ENCODE results near the gene KAZN. TPM values are rescaled to one million over a fixed set of nuclear protein-coding genes. Genes with fewer than 3 reads are reported as not detected.

KAZN gene
- total and polyA plus RNA-seq, 9 donors, result 10.1 to 56.4 (median 27.9) TPM

DNA sequence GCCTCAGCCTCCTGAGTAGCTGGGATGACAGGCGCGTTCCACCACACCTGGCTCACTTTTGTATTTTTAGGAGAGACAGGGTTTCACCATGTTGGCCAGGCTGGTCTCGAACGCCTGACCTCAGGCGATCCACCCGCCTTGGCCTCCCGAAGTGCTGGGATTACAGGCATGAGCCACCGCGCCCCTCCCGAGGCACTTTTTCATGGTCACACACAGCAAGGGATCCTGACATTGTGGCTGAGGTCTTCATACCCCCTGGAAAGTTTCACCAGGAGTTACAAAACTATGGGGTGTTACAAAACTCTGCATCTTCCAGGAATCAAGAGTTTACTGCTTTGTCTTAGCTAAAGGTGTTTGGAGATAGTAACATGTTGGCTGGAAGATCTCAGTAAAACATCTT, 320.8 kb downstream of the KAZN start:
- no peak for TF ChIP-seq POLR2A (IDR thresholded peaks at IDR 0.05)
- no peak for TF ChIP-seq EP300 (IDR thresholded peaks at IDR 0.05)
- TF ChIP-seq, protein P1, sequence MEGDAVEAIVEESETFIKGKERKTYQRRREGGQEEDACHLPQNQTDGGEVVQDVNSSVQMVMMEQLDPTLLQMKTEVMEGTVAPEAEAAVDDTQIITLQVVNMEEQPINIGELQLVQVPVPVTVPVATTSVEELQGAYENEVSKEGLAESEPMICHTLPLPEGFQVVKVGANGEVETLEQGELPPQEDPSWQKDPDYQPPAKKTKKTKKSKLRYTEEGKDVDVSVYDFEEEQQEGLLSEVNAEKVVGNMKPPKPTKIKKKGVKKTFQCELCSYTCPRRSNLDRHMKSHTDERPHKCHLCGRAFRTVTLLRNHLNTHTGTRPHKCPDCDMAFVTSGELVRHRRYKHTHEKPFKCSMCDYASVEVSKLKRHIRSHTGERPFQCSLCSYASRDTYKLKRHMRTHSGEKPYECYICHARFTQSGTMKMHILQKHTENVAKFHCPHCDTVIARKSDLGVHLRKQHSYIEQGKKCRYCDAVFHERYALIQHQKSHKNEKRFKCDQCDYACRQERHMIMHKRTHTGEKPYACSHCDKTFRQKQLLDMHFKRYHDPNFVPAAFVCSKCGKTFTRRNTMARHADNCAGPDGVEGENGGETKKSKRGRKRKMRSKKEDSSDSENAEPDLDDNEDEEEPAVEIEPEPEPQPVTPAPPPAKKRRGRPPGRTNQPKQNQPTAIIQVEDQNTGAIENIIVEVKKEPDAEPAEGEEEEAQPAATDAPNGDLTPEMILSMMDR (IDR thresholded peaks at IDR 0.05), result no peak
- Histone ChIP-seq H3K36me3 (no peaks in the 10 kb centered on the region), H3K27me3 (no peaks in the 10 kb centered on the region), H3K4me1 (ENCODE audit: insufficient read depth) (no peaks in the 10 kb centered on the region), H3K27ac (no peak overlapping the region), H3K4me3 (no peak overlapping the region), H3K9me3 (no peaks in the 10 kb centered on the region)
- intact Hi-C loops (cut with DNase I), result no loop called here
- WGBS, 3 donors, result 90 to 97% (median 93%) methylated on average over 10 of the region's 10 CpGs
- DNase-seq, result no peak

GRCh38 chr1:14919751-14920150, 321.3 kb downstream of the KAZN start:
- no peaks in the 10 kb centered on the region for H3K4me1 ChIP-seq (ENCODE audit: insufficient read depth)
- intact Hi-C loops (cut with DNase I), result loop anchor here in 2 of 4 donors (10.0 kb wide), 2 partner anchors 105 to 355 kb away; no protein-coding TSS in a partner anchor
- TF ChIP-seq POLR2A (IDR thresholded peaks at IDR 0.05) (no peak), EP300 (IDR thresholded peaks at IDR 0.05) (no peak)
- TF ChIP-seq, protein P1 (IDR thresholded peaks at IDR 0.05), result no peak
- H3K36me3 ChIP-seq, result no peaks in the 10 kb centered on the region
- no peaks in the 10 kb centered on the region for H3K9me3 ChIP-seq
- H3K27me3 ChIP-seq, result no peaks in the 10 kb centered on the region
- H3K27ac ChIP-seq, result no peak overlapping the region
- no peak overlapping the region for H3K4me3 ChIP-seq
- no peak for DNase-seq
- 67 to 80% (median 76%) methylated on average over 5 of the region's 5 CpGs for WGBS, 3 donors

DNA sequence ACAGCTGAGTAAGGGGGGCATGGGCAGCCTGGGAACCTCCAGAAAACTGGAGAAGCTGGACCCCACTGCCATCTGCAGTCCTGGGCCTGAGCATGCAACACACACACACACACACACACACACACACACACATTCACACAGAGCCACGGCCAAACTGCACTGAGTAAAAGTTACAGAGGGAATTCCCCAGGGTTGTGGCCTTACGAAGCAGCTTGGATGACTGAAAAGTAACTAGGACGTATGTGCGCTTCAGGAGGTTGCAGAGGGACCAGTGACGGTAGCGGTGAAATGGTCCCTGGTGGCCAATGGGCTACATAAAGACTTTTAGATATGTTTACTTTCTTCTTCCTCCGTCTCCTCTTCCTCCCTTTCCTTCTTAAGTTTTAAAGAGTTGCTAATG, 322.6 kb downstream of the KAZN start:
- Histone ChIP-seq H3K9me3 (no peaks in the 10 kb centered on the region), H3K36me3 (no peaks in the 10 kb centered on the region), H3K4me1 (ENCODE audit: insufficient read depth) (peaks cover 4% of the 10 kb centered on the region), H3K27ac (no peak overlapping the region), H3K4me3 (no peak overlapping the region), H3K27me3 (no peaks in the 10 kb centered on the region)
- 71 to 75% (median 72%) methylated on average over 7 of the region's 7 CpGs for WGBS, 3 donors
- no peak for DNase-seq
- no peak for TF ChIP-seq POLR2A (IDR thresholded peaks at IDR 0.05)
- no peak for TF ChIP-seq EP300 (IDR thresholded peaks at IDR 0.05)
- TF ChIP-seq, protein P1 (IDR thresholded peaks at IDR 0.05), result no peak
- intact Hi-C loops (cut with DNase I), result loop anchor here in 2 of 4 donors (10.0 kb wide), 2 partner anchors 104 to 354 kb away; no protein-coding TSS in a partner anchor

DNA sequence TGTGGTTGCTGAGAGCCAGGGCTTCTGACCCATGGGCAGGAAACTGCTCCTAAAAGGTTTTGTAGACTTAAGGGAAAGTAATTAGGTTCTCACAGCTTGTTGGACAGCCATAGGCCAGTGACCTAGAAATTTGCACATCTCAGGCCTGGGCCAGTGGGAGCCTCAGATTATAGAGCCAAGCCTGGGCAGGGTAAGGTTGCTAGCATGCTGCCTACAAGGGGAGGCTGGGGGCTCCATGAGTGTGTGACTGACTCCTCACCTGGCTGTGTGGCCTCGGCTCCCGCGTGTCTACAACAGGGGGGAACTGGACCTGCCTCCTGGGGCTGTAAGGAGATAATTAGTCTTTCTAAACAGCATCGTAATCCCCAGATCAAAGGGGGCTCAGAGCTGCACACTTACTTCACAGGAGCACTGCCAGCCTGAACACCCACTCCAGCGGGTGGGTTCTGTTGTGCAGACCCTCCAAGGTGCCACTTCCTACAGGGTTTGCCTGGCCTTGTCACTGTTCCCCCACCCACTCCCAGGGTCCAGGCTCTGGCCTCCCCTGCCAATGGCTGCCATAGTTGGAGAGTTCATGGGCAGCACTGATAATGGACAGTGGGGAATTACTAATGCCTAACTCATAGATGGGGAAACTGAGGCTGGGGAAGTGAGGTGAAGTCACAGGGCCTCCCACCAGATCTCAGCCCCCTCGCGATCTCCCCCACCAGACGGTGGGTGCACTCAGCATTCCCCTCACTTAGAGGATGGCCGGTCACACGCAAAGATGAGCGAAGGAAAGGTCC, 324.6 kb downstream of the KAZN start:
- H3K36me3 ChIP-seq, result no peaks in the 10 kb centered on the region
- intact Hi-C loops (cut with DNase I), result loop anchor here in 2 of 4 donors (10.0 kb wide), 2 partner anchors 102 to 352 kb away; no protein-coding TSS in a partner anchor
- H3K4me3 ChIP-seq, result no peak overlapping the region
- no peak for DNase-seq
- H3K4me1 ChIP-seq (ENCODE audit: insufficient read depth), result peaks cover 15% of the 10 kb centered on the region
- no peaks in the 10 kb centered on the region for H3K27me3 ChIP-seq
- 84 to 89% (median 85%) methylated on average over 11 of the region's 11 CpGs for WGBS, 3 donors
- TF ChIP-seq, protein P1 (IDR thresholded peaks at IDR 0.05), result no peak
- no peak for TF ChIP-seq EP300 (IDR thresholded peaks at IDR 0.05)
- TF ChIP-seq POLR2A (IDR thresholded peaks at IDR 0.05), result no peak
- H3K27ac ChIP-seq, result peak overlapping the region; percentile 64 to 94
- no peaks in the 10 kb centered on the region for H3K9me3 ChIP-seq
